GM12872 (cell line): ENCODE results near the gene FAM181A.

Experiments
- CTCF ChIP-seq: IDR thresholded peaks from 3 replicates; pipeline ENCODE4 v1.5.1; 2011; ENCODE audit warnings: low read depth, mild to moderate bottlenecking, low read length, moderate library complexity; ENCODE audit not compliant: insufficient read depth

FAM181A gene

DNA sequence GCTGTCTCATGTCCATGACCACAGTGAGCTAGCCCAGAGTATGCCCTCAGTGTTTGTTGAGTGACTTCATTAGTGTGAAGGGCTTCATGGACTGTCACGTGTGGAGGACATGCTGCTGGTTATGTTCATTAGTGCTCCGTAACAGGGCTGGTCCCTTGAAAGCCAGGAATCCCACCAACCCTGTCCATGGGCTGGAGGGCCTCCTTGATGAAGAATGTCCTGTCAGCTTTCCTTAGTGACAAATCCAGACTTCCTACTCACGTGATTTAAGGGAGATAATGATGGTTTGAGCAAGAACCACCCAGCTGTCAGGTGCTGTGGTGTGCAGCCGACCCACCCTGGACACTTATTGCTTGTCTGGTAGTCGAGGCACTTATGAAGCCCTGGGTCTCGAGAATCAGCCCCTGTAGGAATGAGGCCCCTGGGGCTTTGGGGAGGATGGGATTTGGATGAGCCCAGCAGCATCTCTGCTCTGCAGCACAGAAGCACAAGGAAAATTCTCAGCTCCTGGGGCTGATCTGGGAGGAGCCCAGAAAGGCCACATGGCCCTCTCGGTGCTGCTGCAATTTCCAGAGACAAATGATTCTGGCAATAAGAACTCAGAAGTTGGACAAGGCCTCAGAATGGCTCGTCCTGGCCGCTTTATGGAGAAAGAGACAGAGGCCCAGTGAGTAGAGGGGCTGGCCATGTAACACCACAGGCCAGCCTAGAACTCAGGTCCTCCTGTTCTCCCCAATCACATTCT, 37.2 kb upstream of the FAM181A start:
- no peak for TF ChIP-seq CTCF

DNA sequence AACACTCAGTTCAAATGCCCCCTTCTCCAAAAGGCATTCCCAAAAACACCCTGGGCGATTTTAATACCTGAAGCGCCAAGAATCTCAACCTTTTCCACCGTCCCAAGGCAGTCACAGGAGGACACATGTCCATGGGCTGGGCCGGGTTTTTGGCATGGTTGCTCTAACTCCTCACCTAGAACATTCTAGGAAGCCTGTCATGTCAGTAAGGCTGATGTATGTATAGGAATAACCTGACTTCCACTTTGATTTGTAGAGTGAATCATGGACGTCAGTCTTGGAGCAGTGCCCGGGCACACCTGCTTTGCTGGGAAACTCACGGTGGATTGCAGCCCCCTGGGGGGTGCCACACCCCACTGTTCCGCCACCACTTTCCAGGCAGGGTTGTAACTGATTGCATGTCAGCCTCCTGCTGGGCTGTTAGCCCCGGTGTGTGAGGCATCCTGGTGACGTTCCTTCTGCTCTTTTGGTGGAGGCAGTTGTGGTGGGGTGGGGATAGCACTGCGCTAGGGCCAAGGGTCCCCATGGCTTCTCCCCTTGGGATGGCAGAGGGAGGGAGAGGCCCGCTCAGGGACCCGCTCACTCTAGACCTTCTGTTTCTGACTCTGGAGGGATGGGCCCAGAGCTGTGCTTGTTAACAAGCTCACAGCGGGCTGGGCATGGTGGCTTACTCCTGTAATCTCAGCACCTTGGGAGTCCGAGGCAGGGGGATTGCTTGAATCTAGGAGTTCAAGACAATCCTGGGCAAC, 35.2 kb upstream of the FAM181A start:
- no peak for TF ChIP-seq CTCF

DNA sequence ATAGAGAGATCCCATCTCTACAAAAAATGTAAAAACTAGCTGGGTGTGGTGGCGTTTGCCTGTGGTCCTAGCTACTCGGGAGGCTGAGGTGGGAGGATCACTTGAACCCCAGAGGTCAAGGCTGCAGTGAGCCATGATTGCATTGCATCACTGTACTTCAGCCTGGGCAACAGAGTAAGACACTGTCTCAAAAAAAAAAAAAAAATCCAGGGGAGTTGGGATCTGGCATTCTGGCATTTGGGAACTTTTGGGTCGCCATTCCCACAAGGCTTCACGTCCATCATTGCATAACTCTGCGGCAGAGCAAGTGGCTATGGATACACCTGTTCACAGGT, 34.7 kb upstream of the FAM181A start:
- TF ChIP-seq CTCF = no peak

- peak; percentile 100 for TF ChIP-seq CTCF
Observed at GRCh38 chr14:93892923-93893558, 34.1 kb upstream of the FAM181A start.

DNA sequence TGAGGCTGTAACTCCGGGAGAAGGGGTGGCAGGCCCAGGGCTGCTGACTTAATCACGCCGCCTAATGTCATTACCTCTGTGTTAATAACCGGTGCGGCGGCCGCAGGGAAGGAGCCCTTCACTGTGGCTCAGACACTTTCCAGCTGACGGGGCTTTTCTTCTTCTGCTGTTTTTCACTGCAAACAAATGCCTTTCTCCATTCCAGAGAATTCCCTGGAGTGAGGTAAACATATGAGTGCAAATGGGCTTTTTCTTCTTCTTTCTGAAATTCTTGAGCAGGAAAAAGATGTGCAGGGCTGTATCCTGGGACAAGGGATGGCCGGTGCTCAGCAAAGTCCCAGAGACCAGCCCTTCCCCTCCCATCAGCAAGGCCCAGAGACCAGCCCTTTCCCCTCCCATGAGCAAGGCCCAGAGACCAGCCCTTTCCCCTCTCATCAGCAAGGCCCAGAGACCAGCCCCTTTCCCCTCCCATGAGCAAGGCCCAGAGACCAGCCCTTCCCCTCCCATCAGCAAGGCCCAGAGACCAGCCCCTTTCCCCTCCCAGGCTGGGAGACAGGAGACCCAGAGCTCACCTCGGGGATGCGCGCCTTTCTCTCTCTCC, 33.4 kb upstream of the FAM181A start:
- no peak for TF ChIP-seq CTCF

DNA sequence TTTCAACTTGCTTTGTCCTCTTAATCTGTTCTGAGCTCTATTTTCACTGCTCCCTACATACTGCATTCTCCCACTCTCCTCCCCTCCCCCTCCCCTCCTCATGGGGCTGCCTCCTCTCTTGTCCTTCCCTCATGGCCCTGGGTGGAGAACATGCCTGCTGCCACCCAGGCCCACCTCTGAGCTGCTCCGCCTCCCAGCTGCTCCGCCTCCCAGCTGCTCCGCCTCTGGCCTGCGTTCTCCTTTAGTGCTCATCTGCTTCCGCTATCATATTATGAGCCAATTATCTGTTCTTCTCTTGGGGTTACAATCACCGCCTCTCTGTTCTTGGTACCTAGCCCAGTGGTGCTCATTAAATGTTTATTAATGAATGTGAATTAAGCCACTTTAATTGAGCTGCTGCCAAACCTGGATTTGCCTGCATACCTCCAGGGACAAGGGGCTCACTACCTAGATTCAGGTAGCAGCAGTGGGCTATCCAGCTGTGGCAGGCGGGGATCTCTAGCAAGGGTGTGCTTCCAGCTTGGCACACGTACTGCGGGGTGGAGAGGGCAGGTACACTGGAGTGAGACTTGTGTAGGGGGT, 32.0 kb upstream of the FAM181A start:
- TF ChIP-seq CTCF = no peak

DNA sequence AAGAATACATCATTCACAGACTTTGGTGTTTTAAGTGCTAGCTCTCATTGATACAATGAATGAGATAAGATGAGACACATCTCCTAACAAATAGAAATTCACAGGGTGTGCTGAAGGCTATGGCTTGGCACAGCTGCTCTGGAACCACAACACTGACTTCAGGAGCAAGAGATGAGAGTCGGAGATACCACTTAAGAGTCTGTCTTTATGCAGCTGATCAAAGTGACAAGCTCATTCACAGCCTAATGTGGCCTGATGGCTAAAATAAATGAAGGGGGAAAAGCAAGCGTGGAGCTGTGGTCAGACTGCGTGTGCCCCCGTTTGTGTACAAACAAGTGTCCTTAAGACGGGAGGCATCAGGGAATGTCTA, 29.7 kb upstream of the FAM181A start:
- TF ChIP-seq CTCF = no peak
